ENCODE measurements around the gene SEMA3C.

SEMA3C gene

DNA sequence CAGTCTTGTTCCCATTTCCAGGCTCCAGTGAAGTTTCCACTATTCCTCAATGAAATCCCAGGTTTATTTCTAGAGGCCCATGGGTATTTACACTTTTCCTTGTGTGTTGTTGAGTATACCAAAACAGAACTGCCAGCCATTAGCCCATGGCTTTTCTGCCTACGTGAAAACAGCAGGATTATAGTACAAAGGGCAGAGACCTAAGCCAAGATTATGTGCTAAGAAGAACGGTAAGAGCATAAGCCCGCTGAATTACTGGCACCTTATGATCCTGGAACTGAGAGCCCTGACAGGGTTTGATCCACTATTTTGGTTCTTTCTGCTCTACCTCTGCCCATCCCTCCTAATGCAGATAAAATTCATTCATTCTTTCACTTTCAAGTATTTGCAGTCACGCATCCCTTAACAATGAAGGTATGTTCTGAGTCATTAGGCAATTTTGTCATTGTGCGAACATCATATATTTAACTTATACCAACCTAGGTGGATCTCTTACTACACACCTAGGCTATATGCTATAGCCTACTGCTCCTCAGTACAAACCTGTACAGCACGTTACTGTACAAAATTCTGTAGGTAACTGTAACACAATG is 16.0 kb downstream of the SEMA3C start:
- no peak overlapping the region for H3K4me3 ChIP-seq (ENCODE audit: low read depth, low read length)
- DNase-seq (ENCODE audit: low read depth) = no peak
- TF ChIP-seq, protein P1, sequence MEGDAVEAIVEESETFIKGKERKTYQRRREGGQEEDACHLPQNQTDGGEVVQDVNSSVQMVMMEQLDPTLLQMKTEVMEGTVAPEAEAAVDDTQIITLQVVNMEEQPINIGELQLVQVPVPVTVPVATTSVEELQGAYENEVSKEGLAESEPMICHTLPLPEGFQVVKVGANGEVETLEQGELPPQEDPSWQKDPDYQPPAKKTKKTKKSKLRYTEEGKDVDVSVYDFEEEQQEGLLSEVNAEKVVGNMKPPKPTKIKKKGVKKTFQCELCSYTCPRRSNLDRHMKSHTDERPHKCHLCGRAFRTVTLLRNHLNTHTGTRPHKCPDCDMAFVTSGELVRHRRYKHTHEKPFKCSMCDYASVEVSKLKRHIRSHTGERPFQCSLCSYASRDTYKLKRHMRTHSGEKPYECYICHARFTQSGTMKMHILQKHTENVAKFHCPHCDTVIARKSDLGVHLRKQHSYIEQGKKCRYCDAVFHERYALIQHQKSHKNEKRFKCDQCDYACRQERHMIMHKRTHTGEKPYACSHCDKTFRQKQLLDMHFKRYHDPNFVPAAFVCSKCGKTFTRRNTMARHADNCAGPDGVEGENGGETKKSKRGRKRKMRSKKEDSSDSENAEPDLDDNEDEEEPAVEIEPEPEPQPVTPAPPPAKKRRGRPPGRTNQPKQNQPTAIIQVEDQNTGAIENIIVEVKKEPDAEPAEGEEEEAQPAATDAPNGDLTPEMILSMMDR (conservative IDR thresholded peaks at IDR 0.05; ENCODE audit: low read depth, low read length) = no peak

DNA sequence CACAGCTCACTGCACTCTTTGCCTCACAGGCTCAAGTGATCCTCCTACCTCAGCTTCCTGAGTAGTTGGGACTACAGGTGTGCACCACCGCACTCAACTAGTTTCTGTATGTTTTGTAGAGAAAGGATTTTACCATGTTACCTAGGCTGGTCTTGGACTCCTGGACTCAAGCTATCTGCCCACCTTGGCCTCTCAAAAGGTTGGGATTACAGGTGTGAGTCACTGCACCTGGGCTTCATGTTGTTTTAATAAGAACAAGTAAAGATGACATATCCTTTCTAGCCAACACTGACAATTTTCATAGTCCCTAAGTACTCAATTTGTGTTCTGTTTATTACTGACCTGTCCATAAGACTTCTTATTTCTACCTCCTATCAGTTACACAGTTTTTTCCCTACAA is 16.8 kb downstream of the SEMA3C start:
- no peak overlapping the region for H3K4me3 ChIP-seq (ENCODE audit: low read depth, low read length)
- no peak for DNase-seq (ENCODE audit: low read depth)
- TF ChIP-seq, protein P1 (conservative IDR thresholded peaks at IDR 0.05; ENCODE audit: low read depth, low read length) = no peak

DNA sequence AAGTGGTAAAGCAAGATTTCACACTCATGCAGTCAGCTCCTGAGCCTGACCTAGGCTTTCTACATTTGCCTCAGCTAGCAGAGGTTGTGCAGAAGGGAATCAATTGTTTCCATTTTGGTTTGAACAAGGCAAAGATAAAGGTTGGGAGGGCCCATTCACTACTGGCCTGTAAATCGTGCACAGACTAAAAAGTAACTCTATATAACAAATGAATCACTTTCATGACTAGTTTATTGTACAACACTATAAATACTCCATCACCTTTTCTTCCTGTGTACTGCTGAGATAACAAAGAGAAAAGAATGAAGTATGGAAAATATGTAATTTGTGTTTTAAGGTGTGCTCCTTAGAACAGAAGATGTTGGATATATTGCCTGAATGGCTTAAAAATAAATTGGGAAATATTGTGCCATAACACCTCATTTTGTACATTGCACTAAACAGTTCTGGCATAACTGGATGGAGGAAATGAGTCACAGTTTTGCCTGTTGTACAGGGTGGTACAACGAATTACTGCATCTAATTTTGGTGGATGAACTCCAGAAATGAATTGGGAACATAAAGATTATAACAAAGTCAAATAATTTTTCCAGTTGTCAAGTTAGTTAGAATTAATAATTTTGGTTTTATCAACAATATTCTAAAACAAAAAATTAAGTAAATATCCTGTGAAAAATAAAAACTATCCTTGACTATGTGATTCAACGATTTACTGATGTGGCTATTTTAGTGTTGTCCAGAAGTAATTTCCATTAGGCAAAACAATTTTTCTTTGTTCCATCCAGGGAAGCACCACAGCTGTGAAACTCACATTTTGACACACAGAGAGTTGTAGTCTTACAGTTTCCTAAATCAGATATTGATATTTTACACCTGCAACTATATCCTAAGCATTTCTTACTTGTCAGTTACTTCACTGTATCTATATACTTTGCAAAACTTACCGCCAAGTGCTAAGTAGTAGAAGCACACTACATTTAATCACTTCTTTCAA is 18.0 kb downstream of the SEMA3C start:
- TF ChIP-seq, protein P1 (conservative IDR thresholded peaks at IDR 0.05; ENCODE audit: low read depth, low read length) = no peak

DNA sequence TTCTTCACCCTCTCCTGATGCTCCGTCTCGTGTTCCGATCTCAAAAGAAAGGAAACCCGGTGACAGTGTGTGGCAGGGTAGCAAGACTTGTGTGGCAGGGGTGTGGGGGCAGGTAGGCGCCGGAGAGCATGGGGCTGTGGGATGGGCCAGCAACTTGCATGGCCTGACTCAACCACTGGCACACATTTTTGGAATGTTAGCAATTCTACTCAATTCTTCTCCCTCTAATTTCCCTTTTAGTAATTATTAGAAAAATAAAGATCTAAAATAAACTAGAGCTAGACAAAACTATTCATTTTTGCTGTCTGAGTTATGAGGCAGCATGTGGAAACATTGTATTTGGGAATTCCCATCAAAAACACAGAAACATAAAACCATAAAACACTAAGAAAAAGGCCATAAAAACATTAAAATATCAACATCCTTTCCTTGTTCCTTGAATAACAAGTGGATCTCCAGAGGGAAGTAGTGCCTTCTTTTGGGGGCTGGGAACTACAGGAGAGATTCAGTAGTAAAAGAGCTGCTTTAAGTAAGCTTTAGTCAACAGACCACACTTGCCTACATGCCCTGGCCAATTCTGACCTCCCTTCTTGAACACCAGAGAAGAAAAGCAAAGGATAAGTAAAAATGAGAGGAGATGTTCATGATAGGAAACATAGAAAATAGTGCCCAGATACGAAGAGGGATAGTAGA is 21.8 kb downstream of the SEMA3C start:
- H3K4me3 ChIP-seq (ENCODE audit: low read depth, low read length) = no peak overlapping the region
- DNase-seq (ENCODE audit: low read depth) = no peak
- TF ChIP-seq, protein P1 (conservative IDR thresholded peaks at IDR 0.05; ENCODE audit: low read depth, low read length) = no peak

More for the DNA sequence above, 18.0 kb downstream of the SEMA3C start:
- DNase-seq (ENCODE audit: low read depth) = peak; percentile 89
- H3K4me3 ChIP-seq (ENCODE audit: low read depth, low read length) = no peak overlapping the region

DNA sequence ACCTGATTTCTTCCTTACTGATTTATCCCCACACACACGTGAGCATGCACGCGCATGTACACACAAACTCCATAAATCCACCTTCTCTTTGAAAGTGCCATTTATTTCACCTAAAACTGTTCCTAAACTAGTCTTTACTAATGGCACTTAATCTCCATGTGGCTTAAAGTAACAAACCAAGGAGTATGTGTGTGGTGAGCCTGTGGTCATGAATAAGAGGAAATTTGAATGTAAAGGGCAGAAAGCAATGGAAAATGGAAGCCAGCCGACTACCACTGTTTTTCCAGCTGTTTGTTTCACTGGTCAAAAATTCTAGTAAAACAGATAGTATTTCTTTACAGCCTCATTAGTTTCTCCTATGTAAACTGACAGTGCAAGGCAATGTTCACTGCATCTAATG is 23.8 kb downstream of the SEMA3C start:
- H3K4me3 ChIP-seq (ENCODE audit: low read depth, low read length) = no peak overlapping the region
- TF ChIP-seq, protein P1 (conservative IDR thresholded peaks at IDR 0.05; ENCODE audit: low read depth, low read length) = no peak
- DNase-seq (ENCODE audit: low read depth) = no peak

DNA sequence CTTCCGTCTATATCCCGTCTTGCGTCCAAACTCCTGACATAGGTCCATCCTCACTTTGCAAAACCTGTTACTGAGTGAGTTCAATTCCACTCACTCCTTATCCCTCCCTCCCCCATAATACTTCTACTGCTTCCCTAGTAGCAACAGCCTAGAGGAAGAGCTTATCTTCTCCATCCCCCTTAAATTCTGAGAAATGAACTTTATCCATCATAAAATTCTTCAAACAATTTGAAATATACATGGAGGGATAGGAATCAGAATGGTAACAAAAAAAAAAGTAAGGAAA is 27.6 kb downstream of the SEMA3C start:
- TF ChIP-seq, protein P1 (conservative IDR thresholded peaks at IDR 0.05; ENCODE audit: low read depth, low read length) = no peak
- DNase-seq (ENCODE audit: low read depth) = no peak
- H3K4me3 ChIP-seq (ENCODE audit: low read depth, low read length) = no peak overlapping the region

Measured in choroid plexus epithelial cell (primary cell).